Activated naive CD4-positive, alpha-beta T cell treated with Interleukin-2 at 50 U/mL for 16 hours (primary cell): ENCODE measurements around the gene TTC14.
A peak's percentile ranks its signal among the peaks of the same experiment; 100 is the strongest.
"Not testable (repeated sequence)": the region's sequence is repeated elsewhere in the genome, so short reads cannot be mapped to it uniquely, and the experiment has no call there.

Experiments used
- DNase-seq: peaks from one replicate; pipeline ENCODE4 v3.0.0-alpha.2; 2020

The TTC14 gene, protein sequence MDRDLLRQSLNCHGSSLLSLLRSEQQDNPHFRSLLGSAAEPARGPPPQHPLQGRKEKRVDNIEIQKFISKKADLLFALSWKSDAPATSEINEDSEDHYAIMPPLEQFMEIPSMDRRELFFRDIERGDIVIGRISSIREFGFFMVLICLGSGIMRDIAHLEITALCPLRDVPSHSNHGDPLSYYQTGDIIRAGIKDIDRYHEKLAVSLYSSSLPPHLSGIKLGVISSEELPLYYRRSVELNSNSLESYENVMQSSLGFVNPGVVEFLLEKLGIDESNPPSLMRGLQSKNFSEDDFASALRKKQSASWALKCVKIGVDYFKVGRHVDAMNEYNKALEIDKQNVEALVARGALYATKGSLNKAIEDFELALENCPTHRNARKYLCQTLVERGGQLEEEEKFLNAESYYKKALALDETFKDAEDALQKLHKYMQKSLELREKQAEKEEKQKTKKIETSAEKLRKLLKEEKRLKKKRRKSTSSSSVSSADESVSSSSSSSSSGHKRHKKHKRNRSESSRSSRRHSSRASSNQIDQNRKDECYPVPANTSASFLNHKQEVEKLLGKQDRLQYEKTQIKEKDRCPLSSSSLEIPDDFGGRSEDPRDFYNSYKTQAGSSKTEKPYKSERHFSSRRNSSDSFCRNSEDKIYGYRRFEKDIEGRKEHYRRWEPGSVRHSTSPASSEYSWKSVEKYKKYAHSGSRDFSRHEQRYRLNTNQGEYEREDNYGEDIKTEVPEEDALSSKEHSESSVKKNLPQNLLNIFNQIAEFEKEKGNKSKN

DNA sequence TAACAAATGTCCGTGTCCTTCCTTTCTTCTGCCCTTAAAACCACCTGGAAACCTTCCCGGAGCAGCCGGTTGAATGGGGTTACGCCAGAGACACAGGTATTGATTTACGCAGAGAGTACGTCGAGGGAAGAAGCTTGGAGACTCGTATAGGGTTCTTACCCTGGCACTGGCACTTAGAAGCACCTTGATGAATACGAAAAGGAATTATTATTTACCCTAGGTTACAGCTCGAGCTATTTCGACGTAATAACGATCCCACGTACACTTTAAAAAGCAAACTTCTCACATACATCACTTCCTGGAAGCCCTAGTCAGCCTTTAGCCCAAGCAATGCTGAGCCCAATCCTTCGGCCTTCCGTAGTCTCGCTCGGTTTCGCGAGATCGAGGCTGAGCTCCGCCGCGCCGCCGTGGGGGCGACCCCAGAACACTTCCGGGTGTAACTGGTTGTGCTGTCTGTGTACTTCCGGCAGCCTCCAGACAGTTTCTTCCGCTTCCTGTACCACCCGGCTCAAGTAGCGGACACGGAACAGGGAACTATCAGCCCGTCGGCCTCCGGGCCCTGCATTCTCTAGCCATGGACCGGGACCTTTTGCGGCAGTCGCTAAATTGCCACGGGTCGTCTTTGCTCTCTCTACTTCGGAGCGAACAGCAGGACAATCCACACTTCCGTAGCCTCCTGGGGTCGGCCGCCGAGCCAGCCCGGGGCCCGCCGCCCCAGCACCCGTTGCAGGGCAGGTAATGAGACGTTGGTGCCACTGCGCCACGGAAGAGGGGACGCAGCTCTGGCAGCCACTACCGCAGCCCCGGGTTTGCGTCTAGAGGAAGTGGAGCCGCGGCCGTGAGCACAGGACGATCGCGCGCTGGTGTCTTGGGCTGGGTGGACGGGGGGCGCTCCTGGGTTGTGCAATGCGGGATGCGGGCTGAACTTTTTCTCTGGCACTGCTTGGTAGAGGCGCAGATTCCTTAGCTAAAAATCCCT, at the start of gene TTC14:
TTC14 (plus strand) TSS at position 476 of the 979 bp plus-strand sequence; CDS start at position 575, 99 bp downstream.
- peak; percentile 95 for DNase-seq

GRCh38 chr3:180563406-180563805, 38.6 kb upstream of the TTC14 start:
- no peak for DNase-seq

GRCh38 chr3:180564676-180565075, 37.3 kb upstream of the TTC14 start:
- no peak for DNase-seq

GRCh38 chr3:180570238-180570637, 31.7 kb upstream of the TTC14 start:
- no peak for DNase-seq

GRCh38 chr3:180571831-180572598, 29.9 kb upstream of the TTC14 start:
- DNase-seq = no peak

DNA sequence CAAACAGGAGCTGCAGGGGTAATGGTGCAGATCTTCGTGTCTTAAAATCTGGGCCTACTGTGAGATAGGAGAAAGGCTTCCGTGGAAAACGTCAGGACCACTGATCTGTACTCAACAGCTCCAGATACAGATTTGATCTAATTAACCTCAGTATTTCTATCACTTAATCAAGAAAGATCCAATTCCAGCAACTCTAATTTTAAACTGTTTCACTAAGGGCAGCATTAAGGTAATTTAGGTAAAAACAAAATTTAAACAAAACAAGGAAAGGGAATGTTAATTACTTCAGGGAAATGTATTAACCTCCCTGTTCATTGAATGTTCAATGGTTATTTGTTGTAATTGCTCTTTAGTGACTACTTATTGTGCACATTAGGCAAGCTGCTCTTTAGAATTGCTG, 26.4 kb upstream of the TTC14 start:
- no peak for DNase-seq

- DNase-seq = no peak
Observed at GRCh38 chr3:180580934-180581333, 21.0 kb upstream of the TTC14 start.

GRCh38 chr3:180590396-180590795, 11.6 kb upstream of the TTC14 start:
- no peak for DNase-seq

DNA sequence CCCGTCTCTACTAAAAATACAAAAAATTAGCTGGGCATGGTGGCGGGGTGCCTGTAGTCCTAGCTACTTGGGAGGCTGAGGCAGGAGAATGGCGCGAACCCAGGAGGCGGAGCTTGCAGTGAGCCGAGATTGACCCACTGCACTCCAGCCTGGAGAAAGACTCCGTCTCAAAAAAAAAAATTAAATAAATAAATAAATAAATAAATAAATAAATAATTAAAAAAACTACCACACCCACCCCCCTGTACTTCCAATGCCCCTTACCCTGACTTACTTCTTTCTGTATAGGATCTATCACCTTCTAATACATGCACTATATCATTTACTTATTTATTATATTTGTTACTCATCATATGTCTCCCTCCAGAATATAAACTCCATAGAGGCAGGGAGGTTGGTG, 8.3 kb upstream of the TTC14 start:
- not testable (repeated sequence) for DNase-seq

GRCh38 chr3:180594631-180595558, 7.1 kb upstream of the TTC14 start:
- no peak for DNase-seq

DNA sequence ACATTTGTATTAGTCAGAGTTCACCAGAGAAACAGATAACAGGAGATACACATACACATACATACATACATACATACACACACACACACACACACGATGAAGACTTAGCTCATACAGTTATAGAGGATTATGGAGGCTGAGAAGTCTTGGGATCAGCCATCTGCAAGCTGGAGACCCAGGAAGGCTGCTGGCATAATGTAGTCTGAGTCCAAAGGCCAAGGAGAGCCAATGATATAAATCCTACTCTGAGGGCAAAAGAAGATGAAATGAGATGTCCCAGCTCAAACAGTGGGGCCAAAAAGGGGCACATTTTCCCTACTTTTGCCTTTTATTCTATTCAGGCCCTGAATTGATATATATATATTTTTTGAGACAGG, 6.4 kb upstream of the TTC14 start:
- no peak for DNase-seq

DNA sequence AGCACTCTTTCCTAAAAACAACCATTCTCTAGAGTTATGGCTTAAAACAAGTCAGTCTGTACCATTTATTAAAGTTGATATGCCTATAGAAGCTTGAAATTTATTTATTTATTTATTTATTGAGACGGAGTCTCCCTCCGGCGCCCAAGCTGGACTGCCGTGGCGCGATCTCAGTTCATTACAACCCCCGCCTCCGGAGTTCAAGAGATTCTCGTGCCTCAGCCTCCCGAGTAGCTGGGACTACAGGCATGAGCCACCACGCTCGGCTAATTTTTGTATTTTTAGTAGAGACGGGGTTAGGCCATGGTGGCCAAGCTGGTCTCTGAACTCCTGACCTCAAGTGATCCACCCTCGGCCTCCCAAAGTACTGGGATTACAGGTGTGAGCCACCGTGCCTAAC, 1.5 kb upstream of the TTC14 start:
- DNase-seq = no peak

GRCh38 chr3:180611006-180611405, 9.0 kb downstream of the TTC14 start:
- no peak for DNase-seq

DNA sequence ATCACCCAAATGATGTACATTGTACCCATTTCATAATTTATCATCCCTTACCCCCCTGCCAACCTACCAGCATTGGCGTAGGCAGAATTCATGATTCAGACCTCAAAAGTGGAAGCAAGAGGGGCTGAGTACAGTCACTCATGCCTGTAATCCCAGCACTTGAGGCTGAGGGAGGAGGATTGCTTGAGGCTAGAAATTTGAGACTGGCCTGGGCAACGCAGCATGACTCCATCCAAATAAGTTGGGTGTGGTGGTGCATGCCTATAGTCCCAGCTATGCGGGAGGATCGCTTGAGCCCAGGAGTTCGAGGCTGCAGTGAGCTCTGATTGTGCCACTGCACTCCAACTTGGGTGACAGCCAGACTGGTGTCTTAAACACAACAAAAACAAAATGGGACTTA, 10.4 kb downstream of the TTC14 start:
- DNase-seq = no peak

GRCh38 chr3:180615954-180616353, 14.0 kb downstream of the TTC14 start:
- DNase-seq = no peak

GRCh38 chr3:180617049-180617448, 15.1 kb downstream of the TTC14 start:
- DNase-seq = no peak

- DNase-seq = not testable (repeated sequence)
Observed at GRCh38 chr3:180618563-180618962, 16.6 kb downstream of the TTC14 start.

DNA sequence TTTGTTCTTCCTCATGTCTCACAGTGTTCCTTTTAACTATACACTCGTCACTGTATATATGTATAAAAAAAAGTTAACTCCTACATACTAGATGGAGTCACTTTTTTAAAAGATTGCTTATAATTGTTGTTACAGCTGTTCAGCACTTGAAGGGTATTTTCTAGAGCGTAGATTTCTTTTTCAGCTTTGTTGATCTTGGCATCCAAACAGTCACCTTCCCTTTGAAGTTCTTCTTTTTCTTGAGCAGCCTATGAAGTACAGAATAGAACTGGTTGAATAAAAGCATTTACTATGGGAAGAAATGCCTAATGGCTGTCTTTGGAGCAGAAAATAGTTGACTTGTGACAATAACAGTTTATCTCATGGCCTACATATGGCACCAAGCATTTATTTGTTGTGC, 17.8 kb downstream of the TTC14 start:
- no peak for DNase-seq

GRCh38 chr3:180624714-180625113, 22.8 kb downstream of the TTC14 start:
- DNase-seq = no peak

- no peak for DNase-seq
Observed at GRCh38 chr3:180626844-180627243, 24.9 kb downstream of the TTC14 start.

GRCh38 chr3:180630371-180630770, 28.4 kb downstream of the TTC14 start:
- no peak for DNase-seq
